ENCODE results near the gene RHOC.
A peak's percentile ranks its signal among the peaks of the same experiment; 100 is the strongest.

RHOC gene

GRCh38 chr1:112704934-112705627 is 1.8 kb downstream of the RHOC start (continued):
- no peak for TF ChIP-seq PRDM2 (tag by site-specific recombination; IDR thresholded peaks at IDR 0.05; ENCODE audit: borderline replicate concordance)
- TF ChIP-seq ZNF514 (tag by site-specific recombination; IDR thresholded peaks at IDR 0.05), result no peak
- TF ChIP-seq, protein P1, sequence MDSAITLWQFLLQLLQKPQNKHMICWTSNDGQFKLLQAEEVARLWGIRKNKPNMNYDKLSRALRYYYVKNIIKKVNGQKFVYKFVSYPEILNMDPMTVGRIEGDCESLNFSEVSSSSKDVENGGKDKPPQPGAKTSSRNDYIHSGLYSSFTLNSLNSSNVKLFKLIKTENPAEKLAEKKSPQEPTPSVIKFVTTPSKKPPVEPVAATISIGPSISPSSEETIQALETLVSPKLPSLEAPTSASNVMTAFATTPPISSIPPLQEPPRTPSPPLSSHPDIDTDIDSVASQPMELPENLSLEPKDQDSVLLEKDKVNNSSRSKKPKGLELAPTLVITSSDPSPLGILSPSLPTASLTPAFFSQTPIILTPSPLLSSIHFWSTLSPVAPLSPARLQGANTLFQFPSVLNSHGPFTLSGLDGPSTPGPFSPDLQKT (IDR thresholded peaks at IDR 0.05; ENCODE audit: borderline replicate concordance, low read depth, low read length), result no peak
- TF ChIP-seq INSM2 (tag by site-specific recombination; IDR thresholded peaks at IDR 0.05), result no peak
- TF ChIP-seq ZNF114 (tag by site-specific recombination; IDR thresholded peaks at IDR 0.05), result no peak
- TF ChIP-seq SP7 (tag by site-specific recombination; IDR thresholded peaks at IDR 0.05), result peak; percentile 65
- no peak for TF ChIP-seq ZNF513 (tag by site-specific recombination; IDR thresholded peaks at IDR 0.05)
- TF ChIP-seq ZNF585B (tag by site-specific recombination; IDR thresholded peaks at IDR 0.05), result no peak
- TF ChIP-seq ZNF423 (tag by site-specific recombination; IDR thresholded peaks at IDR 0.05), result no peak
- no peak for TF ChIP-seq ZNF174 (tag by site-specific recombination; IDR thresholded peaks at IDR 0.05)
- TF ChIP-seq ZSCAN23 (tag by site-specific recombination; IDR thresholded peaks at IDR 0.05), result no peak
- no peak for TF ChIP-seq HOXD13 (CRISPR knock-in tag; IDR thresholded peaks at IDR 0.05; ENCODE audit: borderline replicate concordance)
- TF ChIP-seq, protein P2, sequence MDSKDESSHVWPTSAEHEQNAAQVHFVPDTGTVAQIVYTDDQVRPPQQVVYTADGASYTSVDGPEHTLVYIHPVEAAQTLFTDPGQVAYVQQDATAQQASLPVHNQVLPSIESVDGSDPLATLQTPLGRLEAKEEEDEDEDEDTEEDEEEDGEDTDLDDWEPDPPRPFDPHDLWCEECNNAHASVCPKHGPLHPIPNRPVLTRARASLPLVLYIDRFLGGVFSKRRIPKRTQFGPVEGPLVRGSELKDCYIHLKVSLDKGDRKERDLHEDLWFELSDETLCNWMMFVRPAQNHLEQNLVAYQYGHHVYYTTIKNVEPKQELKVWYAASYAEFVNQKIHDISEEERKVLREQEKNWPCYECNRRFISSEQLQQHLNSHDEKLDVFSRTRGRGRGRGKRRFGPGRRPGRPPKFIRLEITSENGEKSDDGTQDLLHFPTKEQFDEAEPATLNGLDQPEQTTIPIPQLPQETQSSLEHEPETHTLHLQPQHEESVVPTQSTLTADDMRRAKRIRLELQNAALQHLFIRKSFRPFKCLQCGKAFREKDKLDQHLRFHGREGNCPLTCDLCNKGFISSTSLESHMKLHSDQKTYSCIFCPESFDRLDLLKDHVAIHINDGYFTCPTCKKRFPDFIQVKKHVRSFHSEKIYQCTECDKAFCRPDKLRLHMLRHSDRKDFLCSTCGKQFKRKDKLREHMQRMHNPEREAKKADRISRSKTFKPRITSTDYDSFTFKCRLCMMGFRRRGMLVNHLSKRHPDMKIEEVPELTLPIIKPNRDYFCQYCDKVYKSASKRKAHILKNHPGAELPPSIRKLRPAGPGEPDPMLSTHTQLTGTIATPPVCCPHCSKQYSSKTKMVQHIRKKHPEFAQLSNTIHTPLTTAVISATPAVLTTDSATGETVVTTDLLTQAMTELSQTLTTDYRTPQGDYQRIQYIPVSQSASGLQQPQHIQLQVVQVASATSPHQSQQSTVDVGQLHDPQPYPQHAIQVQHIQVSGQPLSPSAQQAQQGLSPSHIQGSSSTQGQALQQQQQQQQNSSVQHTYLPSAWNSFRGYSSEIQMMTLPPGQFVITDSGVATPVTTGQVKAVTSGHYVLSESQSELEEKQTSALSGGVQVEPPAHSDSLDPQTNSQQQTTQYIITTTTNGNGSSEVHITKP (tag by site-specific recombination; IDR thresholded peaks at IDR 0.05), result peak; percentile 55
- peak; percentile 96 for TF ChIP-seq IKZF3 (tag by site-specific recombination; IDR thresholded peaks at IDR 0.05)
- no peak for TF ChIP-seq ZNF302 (tag by site-specific recombination; IDR thresholded peaks at IDR 0.05; ENCODE audit: low read depth)
- TF ChIP-seq ZNF366 (tag by site-specific recombination; conservative IDR thresholded peaks at IDR 0.05), result peak; percentile 78
- no peak for TF ChIP-seq ZNF843 (tag by site-specific recombination; IDR thresholded peaks at IDR 0.05)
- no peak for TF ChIP-seq ZNF416 (tag by site-specific recombination; IDR thresholded peaks at IDR 0.05)
- no peak for TF ChIP-seq ZNF518A (tag by site-specific recombination; conservative IDR thresholded peaks at IDR 0.05; ENCODE audit: low read depth)
- no peak; the same call in 1 of the 2 replicates for TF ChIP-seq KLF9 (tag by site-specific recombination; IDR thresholded peaks at IDR 0.05; ENCODE audit: low read depth)

Data from HEK293 (cell line).